GM18909 (cell line): ENCODE data around the gene RCL1.
"Not testable (repeated sequence)": the region's sequence is repeated elsewhere in the genome, so short reads cannot be mapped to it uniquely, and the experiment has no call there.

Experiments used
- ATAC-seq: cut with Tn5 transposase; IDR thresholded peaks from one replicate; pipeline ENCODE4 v1.9.1; 2021; ENCODE audit warnings: mild to moderate bottlenecking; ENCODE audit not compliant: unreplicated experiment, poor library complexity

Gene RCL1

DNA sequence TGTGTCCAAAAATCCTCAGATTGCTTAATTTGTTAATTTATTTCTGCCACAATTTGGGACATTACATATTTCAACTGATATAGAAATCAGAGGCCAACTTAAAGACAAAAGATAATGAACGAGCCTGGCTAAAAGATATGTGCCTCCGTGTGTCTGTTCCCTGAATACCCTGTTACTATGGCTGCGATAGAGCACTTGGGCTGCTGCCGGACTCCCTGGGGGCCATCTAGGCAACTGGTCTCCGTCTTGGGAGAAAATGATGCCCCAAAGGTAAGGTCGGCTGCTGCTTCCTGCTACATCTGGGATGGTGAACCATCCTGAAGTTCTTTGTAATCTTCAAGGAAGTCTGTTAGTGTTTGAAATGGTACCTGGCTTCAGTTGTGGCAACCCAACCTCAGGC, 72.0 kb downstream of the RCL1 start:
- no peak for ATAC-seq

DNA sequence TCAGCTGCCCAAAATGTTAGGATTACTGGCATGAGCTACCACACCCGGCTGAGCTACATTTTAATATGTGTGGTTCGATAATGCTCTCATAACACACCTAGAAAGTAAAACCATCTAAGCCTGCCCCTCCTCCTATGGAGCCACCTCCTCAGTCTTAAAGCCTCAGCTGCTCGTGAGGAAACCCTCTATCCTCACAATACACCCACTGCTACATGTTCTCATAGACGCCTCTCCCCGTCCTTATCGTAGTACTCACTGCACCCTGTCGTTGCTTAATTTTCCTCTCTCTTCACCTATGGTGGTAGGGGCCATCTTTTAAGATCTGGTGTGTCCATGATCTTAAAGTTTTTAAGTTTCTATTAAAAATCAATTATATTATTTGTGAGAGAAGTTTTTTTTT, 72.9 kb downstream of the RCL1 start:
- no peak for ATAC-seq

DNA sequence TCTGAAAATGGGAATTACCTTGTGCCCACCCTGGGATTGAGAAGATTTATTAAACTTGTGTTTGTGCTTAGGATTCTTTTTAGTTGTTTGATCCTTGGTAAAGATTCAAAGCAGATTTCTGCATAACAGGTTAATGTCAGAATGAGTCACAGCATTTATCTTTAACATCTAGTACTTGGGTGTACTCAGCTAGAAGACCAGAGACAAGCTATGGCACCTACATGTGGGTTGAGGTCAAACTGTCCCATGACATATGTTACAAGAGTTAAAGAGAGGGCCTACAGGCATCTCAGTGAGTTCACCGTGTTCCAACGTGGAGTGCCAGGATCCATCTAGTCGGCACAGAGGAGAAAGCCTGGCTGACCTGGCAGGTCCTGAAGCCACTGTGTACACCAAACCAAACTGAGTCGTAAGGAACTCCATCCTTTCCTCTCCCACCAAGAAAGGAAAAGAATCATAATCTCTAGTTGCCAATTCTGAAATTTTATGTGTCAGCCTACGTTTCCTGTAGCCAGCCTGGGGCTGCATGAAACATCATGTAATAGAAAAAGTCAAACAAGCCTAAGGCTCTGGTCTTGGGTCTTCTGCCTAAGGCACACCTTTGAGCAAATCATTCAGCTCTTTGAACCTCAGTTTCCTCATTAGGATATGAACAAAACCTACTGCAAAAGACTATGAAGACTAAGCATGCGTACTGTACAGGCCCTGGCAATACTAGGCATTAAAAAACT, 73.7 kb downstream of the RCL1 start:
- no peak for ATAC-seq

DNA sequence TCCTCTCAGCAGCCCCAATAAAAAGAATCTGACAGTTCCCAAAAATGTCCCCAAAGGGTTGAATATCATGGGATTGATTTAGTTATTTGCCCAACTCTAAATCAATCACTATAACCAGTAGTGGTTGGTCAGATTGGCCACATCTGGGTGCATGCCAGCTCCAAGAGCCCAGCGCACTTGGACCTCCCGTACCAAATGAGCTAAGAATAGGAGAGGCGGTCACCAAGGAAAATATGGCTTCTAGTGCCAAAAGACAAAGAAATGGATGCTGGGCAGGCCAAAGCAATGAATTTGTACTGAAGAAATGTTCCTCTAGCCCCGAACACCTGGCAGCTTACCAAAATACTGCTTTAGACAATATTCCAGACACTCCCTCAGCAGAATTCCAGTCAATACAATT, 80.3 kb downstream of the RCL1 start:
- no peak for ATAC-seq

DNA sequence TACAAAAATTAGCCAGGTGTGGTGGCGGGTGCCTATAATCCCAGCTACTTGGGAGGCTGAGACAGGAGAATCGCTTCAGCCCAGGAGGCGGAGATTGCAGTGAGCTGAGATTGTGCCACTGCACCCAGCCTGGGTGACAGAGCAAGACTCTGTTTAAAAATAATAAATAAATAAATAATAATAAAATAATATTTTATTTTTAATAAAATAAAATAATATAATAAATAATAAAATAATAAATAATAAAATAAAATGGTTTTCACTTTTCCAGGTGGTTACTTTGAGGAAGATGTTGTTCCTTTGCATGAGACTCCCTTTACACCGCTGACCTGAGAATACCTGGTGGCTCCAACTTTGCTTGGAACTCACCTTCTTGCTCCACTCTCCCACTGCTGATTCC, 82.8 kb downstream of the RCL1 start:
- ATAC-seq, result no peak

DNA sequence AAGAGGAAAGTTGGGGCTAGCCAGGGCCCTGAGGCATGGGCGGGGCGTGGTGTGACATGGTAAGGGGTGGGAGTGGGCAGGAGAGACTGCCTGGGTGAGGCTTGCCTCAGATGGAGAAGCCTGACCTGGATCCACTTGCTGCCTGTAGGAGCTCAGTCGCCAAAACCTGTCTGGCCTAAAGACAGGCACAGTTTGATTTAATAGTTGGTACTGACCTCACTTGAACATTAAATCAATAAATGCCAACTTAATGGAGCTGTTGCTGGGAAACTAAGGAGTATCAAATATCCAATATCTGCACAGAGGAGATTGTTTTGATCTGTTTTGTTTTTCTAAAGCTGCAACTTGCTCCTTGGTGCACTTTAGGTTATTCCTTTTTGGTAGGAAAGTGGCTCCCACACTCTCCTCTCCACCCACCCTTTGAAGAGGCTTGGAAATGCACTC, 86.4 kb downstream of the RCL1 start:
- ATAC-seq, result no peak

DNA sequence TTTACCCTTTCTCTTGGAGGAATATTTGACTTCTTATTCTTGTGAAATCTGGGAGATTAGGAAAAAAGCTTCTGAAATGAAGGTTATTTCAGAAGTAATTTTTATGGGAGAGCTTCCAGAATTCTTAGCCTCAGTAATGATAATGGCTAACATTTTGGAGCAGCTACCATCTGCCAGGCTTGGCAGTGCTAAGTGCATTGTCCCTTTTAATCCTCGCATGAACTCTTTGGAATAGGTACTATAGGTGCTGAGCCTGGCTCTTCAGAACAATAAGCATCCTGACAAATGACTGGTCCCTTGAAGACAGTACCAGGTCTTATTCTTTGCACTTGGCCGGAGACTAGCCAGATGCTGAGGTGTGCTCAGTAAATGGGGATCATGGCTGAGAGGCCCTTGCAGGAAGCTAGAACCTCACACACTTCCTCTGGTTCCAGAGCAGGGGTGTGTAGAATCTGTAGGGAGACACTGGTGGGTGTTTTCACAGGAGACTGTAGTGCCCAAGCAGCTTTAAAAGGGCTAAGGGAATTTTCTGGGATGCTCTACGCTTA, 90.7 kb downstream of the RCL1 start:
- no peak for ATAC-seq

DNA sequence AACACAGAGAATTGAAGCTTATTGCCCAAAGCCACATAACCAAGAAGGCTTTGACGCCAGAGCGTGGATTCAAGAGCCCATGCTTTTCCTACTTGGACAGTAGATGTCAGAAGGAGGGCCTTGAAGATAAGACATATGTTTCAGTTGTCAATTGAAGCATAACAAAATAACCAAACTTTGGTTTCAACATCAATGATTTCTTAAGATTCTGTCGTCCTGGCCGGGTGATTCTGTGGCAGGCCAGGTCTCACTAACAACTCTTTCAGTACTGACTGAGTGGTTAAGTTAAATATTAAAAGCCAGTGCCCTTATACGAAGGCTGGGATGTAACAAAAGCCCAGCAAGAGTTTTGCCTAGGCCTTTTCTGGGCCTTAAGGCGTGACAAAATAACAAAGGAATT, 94.0 kb downstream of the RCL1 start:
- peak; percentile 98 for ATAC-seq

DNA sequence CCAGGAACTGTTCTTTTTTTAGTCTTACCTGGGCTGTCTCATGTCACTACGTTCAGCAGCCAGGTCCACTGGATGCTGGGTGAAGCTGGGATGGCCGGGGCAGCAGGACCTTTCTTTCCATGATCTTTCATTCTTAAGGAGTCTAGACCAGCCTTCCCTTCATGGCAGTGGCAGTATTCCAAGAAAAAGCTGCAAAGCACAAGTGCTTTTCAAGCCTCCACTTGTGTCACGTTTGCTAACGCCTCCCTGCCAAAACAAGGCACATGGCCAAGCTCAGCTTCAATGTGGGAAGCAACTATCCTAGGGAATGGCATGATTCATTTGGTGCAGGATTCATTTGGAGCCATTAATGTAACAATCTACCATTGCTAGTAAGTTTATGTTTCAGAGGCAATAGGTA, 94.8 kb downstream of the RCL1 start:
- no peak for ATAC-seq

DNA sequence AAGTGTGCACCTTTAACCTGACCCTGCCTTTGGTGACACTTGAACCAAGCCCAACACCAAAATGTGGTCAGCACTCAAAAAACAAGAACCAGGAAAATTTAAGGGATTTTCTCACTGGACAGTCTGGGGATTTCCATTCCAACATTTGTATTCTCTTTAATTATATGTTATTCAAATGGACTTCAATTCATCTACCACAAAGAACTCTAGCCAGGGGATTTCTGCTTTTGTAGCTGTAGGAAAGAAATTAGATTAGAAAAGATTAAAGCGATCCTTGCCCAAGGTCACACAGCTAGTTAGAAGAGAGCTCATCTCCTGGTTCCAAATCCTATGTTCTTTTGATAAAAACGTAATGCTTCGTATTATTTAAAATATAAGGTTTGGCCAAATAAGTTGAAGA, 97.5 kb downstream of the RCL1 start:
- ATAC-seq, result no peak

DNA sequence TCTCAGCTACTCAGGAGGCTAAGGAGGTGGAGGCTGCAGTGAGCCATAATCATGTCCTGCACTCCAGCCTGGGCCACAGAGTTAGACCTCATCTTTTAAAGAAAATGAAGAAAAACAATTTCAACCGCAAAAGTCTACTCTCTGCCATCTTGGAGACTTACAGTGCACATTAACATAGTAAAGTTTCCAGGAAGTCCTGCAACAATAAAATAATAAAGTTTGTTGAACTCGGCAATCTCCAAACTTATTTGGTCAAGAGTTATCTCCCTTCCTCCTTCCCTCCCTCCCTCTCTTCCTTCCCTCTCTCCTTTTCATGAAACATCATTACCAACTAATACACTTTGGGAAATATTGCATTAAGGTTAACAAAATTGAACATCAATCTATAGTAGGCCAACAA, 98.2 kb downstream of the RCL1 start:
- ATAC-seq, result no peak

DNA sequence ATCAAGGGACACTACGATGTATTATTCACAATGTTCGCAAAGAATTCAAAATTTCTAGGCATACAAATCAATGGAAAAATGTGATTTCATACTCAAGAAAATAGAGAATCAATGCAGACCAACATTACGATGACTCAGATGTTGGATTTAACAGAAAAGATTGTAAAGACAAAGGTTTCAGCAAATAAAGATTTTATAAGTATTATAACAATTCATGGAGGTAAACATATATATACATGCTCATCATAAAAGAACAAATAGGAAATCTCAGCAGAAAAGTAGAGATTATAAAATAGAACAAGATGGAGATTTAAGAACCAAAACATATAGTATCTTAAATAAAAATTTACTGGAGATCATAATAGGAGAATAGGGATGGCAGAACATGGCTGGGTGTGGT, 98.9 kb downstream of the RCL1 start:
- no peak for ATAC-seq

DNA sequence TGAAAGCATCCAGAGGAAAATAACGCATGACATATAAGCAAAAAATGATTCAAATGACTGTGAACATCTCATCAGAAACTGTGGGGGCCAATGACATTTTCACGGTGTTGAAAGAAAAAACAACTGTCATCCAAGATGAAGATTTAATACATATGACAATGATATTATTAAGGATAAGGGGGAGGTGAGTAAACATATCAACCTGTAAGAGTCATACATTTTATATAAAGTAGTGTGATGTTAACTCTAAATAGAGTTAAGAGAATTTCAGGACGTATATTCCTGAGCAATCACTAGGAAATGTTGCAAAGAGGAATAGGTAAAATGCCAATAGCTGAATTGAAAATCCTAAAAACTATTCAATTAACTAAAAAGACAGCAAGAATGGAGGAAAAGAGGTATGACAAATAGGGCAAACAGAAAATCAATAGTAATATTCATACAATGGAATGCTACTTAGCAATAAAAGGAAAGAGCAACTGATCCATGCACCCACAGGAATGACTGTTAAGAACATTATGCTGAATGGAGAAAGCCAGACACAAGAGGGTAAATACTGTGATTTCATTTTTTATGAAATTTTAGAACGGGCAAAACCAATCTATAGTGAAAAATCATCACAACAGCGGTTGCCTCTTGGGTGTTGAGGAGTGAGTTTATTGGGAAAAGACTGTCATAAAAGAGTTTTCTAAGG, 99.9 kb downstream of the RCL1 start:
- no peak for ATAC-seq

DNA sequence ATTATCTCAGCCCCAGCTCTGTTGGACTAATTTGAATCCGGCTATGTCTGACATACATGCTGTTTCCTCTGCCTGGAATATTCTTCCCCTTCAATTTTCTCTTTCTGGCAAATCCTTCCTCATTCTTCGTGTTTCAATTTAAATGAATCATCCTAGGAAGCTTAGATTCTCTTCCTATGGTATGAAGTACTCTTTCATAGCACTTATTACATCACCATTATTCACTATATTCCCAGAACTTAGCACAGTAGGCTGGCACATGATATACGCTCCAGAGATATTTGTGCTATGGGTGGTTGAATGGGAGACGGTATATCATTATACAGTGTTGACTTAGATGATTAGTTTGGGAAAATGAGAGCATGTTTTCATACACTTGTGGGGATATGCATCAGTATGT, 101.3 kb downstream of the RCL1 start:
- no peak for ATAC-seq

DNA sequence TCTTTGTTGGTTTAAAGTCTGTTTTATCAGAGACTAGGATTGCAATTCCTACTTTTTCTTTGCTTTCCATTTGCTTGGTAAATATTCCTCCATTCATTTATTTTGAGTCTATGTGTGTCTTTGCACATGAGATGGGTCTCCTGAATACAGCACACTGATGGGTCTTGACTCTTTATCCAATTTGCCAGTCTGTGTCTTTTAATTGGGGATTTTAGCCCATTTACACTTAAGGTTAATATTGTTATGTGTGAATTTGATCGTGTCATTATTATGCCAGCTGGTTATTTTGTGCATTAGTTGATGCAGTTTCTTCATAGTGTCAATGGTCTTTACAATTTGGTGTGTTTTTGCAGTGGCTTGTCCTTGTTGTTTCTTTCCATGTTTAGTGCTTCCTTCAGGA, 107.1 kb downstream of the RCL1 start:
- ATAC-seq, result not testable (repeated sequence)

DNA sequence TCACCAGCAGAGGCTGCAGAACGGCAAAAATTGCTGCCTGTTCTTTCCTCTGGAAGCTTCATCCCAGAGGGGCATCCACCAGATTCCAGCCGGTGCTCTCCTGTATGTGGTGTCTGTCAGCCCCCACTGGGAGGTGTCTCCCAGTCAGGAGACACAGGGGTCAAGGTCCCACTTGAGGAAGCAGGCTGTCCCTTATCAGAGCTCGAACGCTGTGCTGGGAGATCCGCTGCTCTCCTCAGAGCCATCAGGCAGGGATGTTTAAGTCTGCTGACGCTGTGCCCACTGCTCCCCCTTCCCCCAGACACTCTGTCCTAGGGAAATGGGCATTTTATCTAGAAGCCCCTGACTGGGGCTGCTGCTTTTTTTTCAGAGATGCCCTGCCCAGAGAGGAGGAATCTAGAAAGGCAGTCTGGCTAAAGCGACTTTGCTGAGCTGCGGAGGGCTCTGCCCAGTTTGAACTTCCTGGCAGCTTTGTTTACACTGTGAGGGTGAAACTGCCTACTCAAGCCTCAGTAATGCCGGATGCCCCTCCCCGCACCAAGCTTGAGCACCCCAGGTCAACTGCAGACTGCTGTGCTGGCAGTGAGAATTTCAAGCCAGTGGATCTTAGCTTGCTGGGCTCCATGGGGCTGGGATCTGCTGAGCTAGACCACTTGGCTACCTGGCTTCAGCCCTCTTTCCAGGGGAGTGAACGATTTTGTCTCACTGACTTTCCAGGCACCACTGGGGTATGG, 108.8 kb downstream of the RCL1 start:
- ATAC-seq, result peak; percentile 38

DNA sequence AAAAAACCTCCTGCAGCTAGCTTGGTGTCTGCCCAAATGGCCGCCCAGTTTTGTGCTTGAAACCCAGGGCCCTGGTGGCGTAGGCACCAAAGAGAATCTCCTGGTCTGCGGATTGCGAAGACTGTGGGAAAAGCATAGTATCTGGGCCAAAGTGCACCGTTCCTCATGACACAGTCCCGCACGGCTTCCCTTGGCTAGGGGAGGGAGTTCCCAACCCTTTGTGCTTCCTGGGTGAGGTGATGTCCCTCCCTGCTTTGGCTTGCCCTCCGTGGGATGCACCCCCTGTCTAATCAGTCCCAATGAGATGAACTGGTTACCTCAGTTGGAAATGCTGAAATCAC, 109.4 kb downstream of the RCL1 start:
- no peak for ATAC-seq

DNA sequence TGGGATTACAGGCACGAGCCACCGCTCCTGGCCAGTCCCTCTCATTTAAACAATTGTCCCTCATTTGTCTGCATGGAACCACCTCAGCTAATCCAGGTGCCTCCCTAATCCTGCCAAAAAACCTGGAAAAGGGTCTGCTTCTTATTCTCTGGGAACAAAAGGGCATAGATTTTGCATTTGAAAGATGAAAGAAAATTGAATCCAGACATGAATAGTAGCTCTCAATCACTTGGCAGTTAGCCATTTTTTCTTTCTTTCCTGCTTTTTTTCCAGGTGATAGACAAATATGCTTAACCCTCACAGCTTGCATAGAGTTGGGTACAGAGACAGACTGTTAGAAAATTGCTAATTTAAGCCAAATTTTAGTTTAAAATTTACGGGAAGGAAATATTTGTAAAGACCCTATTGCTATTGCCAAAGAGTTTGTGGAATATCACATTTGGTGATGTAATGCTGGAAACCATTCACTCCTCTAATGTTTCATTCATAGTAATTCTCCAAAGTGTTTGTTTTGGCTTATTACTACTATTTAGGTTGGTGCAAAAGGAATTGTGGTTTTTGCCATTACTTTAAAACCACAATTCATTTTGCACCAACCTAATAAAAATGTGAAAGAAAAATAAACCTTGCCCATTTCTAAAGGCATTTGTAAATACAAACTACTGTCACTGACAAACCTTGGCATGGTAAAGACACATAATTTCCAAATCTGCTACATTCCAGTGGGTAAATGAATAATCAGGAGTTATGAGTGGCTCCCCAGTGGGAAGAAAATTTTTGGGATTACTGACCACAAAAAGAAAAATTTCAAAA, 111.8 kb downstream of the RCL1 start:
- no peak for ATAC-seq

DNA sequence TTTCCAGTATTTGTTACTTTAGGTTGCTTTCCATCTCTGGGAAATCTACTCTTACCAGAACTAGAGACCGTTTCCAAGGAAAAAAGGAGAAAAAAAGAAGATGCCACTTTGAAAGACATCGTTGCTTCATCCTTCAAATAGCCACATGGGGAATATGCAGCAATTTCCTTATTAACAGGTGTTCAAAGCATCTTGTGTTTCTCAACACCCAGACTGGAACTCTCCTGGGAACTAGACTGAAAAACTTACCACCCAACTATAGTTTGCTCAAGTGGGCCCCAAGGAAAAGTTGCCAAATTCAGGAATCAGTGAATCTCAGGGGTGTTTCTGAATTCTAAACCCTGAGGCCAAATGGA, 112.4 kb downstream of the RCL1 start:
- no peak for ATAC-seq
